ENCODE measurements around the gene CYP26C1.

Gene CYP26C1

DNA sequence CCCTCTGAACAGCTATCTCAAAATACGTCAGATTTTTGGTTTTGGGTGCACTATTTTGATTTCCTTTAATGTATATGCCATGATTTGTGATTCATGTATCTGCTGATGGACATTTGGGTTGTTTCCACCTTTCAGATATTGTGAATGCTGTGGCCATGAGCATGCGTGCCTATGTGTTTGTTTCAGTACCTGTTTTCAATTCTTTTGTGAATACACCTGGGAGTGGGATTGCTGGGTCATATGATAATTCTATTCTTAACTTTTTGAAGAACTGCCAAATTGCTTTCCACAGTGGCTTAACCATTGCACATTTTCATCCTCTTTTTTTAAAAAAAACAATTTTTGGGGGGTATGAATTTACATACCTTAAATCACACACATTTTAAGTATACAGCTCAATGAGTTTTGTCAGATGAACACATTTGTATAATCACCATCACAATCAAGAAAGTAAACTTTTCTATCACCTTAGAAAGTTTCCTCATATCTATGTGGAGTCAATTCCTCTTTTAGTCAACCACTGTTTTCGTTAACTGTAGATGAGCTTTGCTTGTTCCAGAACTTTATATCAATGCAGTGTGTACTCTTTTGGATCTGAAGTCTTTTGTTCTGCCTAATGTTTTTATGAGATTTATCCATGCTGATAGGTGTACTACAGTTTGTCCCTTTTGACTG lies 50.0 kb downstream of the CYP26C1 start:
- Histone ChIP-seq H3K4me1 (ENCODE audit: control insufficient read depth in 5 of 5, insufficient read depth in 5 of 5, low read length in 5 of 5) (no peaks in the 10 kb centered on the region), H3K9me3 (ENCODE audit: control insufficient read depth in 5 of 5, low read length in 5 of 5) (no peaks in the 10 kb centered on the region), H3K27ac (ENCODE audit: low read depth, low read length) (no peak overlapping the region), H3K27me3 (ENCODE audit: control insufficient read depth in 5 of 5, insufficient read depth in 4 of 5, low read length in 5 of 5) (peaks cover 0 to 9% (median 0%) of the 10 kb centered on the region in 5 donors), H3K36me3 (ENCODE audit: control insufficient read depth in 5 of 5, insufficient read depth in 5 of 5, low read length in 5 of 5) (no peaks in the 10 kb centered on the region), H3K4me3 (ENCODE audit: low read depth in 1 of 5, low read length in 5 of 5) (no peak overlapping the region), H3K9ac (ENCODE audit: low read length in 5 of 5) (no peak overlapping the region)

DNA sequence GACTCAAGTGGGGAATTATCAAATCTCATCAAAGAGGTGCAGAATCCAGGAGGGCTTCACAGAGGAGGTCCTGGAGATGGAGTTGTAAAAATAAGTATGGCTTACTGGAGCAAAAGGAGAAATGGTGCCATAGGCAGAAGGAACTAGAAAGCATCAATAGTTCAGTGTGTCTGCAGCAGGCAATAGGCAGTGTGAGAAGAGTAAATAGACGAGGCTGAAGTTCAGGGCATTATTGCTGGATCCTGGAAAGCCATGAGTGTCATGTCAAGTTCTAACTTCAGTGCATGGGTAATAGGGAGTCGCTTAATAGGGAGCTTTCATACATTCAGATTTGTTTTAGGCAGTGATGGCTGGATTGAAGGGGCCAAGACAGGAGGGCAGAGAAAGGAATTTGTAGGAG lies 52.4 kb downstream of the CYP26C1 start:
- Histone ChIP-seq H3K36me3 (ENCODE audit: control insufficient read depth in 5 of 5, insufficient read depth in 5 of 5, low read length in 5 of 5) (no peaks in the 10 kb centered on the region), H3K9ac (ENCODE audit: low read length in 5 of 5) (no peak overlapping the region), H3K4me3 (ENCODE audit: low read depth in 1 of 5, low read length in 5 of 5) (no peak overlapping the region), H3K27ac (ENCODE audit: low read depth, low read length) (no peak overlapping the region), H3K4me1 (ENCODE audit: control insufficient read depth in 5 of 5, insufficient read depth in 5 of 5, low read length in 5 of 5) (no peaks in the 10 kb centered on the region), H3K27me3 (ENCODE audit: control insufficient read depth in 5 of 5, insufficient read depth in 4 of 5, low read length in 5 of 5) (peaks cover 0 to 9% (median 0%) of the 10 kb centered on the region in 5 donors), H3K9me3 (ENCODE audit: control insufficient read depth in 5 of 5, low read length in 5 of 5) (no peaks in the 10 kb centered on the region)

- H3K27ac ChIP-seq (ENCODE audit: low read depth, low read length): no peak overlapping the region
- H3K36me3 ChIP-seq (ENCODE audit: control insufficient read depth in 5 of 5, insufficient read depth in 5 of 5, low read length in 5 of 5): no peaks in the 10 kb centered on the region
- no peaks in the 10 kb centered on the region for H3K4me1 ChIP-seq (ENCODE audit: control insufficient read depth in 5 of 5, insufficient read depth in 5 of 5, low read length in 5 of 5)
- H3K27me3 ChIP-seq (ENCODE audit: control insufficient read depth in 5 of 5, insufficient read depth in 4 of 5, low read length in 5 of 5): peaks cover 0 to 11% (median 0%) of the 10 kb centered on the region in 5 donors
- H3K9ac ChIP-seq (ENCODE audit: low read length in 5 of 5): no peak overlapping the region
- no peak overlapping the region for H3K4me3 ChIP-seq (ENCODE audit: low read depth in 1 of 5, low read length in 5 of 5)
- H3K9me3 ChIP-seq (ENCODE audit: control insufficient read depth in 5 of 5, low read length in 5 of 5): no peaks in the 10 kb centered on the region
Measured at GRCh38 chr10:93115661-93116383, 55.2 kb downstream of the CYP26C1 start.

All from subcutaneous abdominal adipose tissue (tissue), 5 donors.